ENCODE data around the gene NKX3-2. TPM values are rescaled to one million over a fixed set of nuclear protein-coding genes. Genes with fewer than 3 reads are reported as not detected.

The NKX3-2 gene
- total RNA-seq, 4 donors from 2014 or later: 0.78 TPM; not detected in 3

GRCh38 chr4:13515268-13515667 lies 29.0 kb downstream of the NKX3-2 start:
- DNase-seq (ENCODE audit: low spot score in 2 of 2): no peak
- TF ChIP-seq POLR2A (IDR thresholded peaks at IDR 0.05) (no peak), CTCF (IDR thresholded peaks at IDR 0.05) (no peak)
- intact Hi-C loops (cut with DNase I; ENCODE audit: low total_unique reads): no loop called here
- WGBS, 2 donors: 16 to 20% methylated on average over 5 of the region's 5 CpGs
- no peak overlapping the region for H3K4me3 ChIP-seq (ENCODE audit: low read depth, poor library complexity, severe bottlenecking)

GRCh38 chr4:13514722-13515121 lies 29.6 kb downstream of the NKX3-2 start:
- H3K4me3 ChIP-seq (ENCODE audit: low read depth, poor library complexity, severe bottlenecking): no peak overlapping the region
- DNase-seq (ENCODE audit: low spot score in 2 of 2): no peak
- TF ChIP-seq POLR2A (IDR thresholded peaks at IDR 0.05) (no peak), CTCF (IDR thresholded peaks at IDR 0.05) (no peak)
- 74 to 83% methylated on average over 4 of the region's 4 CpGs for WGBS, 2 donors
- intact Hi-C loops (cut with DNase I; ENCODE audit: low total_unique reads): no loop called here

GRCh38 chr4:13511101-13511500 lies 33.2 kb downstream of the NKX3-2 start:
- no peak for TF ChIP-seq CTCF (IDR thresholded peaks at IDR 0.05)
- TF ChIP-seq POLR2A (IDR thresholded peaks at IDR 0.05): no peak
- H3K4me3 ChIP-seq (ENCODE audit: low read depth, poor library complexity, severe bottlenecking): no peak overlapping the region
- DNase-seq (ENCODE audit: low spot score in 2 of 2): no peak
- intact Hi-C loops (cut with DNase I; ENCODE audit: low total_unique reads): no loop called here

- no peak for DNase-seq (ENCODE audit: low spot score in 2 of 2)
- intact Hi-C loops (cut with DNase I; ENCODE audit: low total_unique reads): no loop called here
- no peak for TF ChIP-seq POLR2A (IDR thresholded peaks at IDR 0.05)
- no peak for TF ChIP-seq CTCF (IDR thresholded peaks at IDR 0.05)
- no peak overlapping the region for H3K4me3 ChIP-seq (ENCODE audit: low read depth, poor library complexity, severe bottlenecking)
- 64 to 88% methylated on average over 1 of the region's 1 CpG for WGBS, 2 donors
These were observed 34.9 kb downstream of the NKX3-2 start for GRCh38 chr4:13509442-13509841.

- no peak for TF ChIP-seq POLR2A (IDR thresholded peaks at IDR 0.05)
- no peak for TF ChIP-seq CTCF (IDR thresholded peaks at IDR 0.05)
- intact Hi-C loops (cut with DNase I; ENCODE audit: low total_unique reads): no loop called here
- DNase-seq (ENCODE audit: low spot score in 2 of 2): no peak
- WGBS, 2 donors: 93 to 96% methylated on average over 5 of the region's 5 CpGs
- no peak overlapping the region for H3K4me3 ChIP-seq (ENCODE audit: low read depth, poor library complexity, severe bottlenecking)
These were observed 39.9 kb downstream of the NKX3-2 start for GRCh38 chr4:13504374-13504773.

GRCh38 chr4:13498469-13498868 lies 45.8 kb downstream of the NKX3-2 start:
- DNase-seq (ENCODE audit: low spot score in 2 of 2): no peak
- H3K4me3 ChIP-seq (ENCODE audit: low read depth, poor library complexity, severe bottlenecking): no peak overlapping the region
- 83 to 86% methylated on average over 1 of the region's 1 CpG for WGBS, 2 donors
- intact Hi-C loops (cut with DNase I; ENCODE audit: low total_unique reads): no loop called here
- no peak for TF ChIP-seq POLR2A (IDR thresholded peaks at IDR 0.05)
